GM21447 (cell line): ENCODE data around the gene DARS1.
A peak's percentile ranks its signal among the peaks of the same experiment; 100 is the strongest.
"Not testable (repeated sequence)": the region's sequence is repeated elsewhere in the genome, so short reads cannot be mapped to it uniquely, and the experiment has no call there.

Experiments used
- ATAC-seq: cut with Tn5 transposase; IDR thresholded peaks from one replicate; pipeline ENCODE4 v1.9.1; 2021; ENCODE audit not compliant: unreplicated experiment

Gene DARS1

GRCh38 chr2:135985826-135986393 is 484 bp upstream of the DARS1 start:
- ATAC-seq: peak; percentile 43

GRCh38 chr2:135984199-135985017 is 1.0 kb downstream of the DARS1 start:
- ATAC-seq: peak; percentile 46

DNA sequence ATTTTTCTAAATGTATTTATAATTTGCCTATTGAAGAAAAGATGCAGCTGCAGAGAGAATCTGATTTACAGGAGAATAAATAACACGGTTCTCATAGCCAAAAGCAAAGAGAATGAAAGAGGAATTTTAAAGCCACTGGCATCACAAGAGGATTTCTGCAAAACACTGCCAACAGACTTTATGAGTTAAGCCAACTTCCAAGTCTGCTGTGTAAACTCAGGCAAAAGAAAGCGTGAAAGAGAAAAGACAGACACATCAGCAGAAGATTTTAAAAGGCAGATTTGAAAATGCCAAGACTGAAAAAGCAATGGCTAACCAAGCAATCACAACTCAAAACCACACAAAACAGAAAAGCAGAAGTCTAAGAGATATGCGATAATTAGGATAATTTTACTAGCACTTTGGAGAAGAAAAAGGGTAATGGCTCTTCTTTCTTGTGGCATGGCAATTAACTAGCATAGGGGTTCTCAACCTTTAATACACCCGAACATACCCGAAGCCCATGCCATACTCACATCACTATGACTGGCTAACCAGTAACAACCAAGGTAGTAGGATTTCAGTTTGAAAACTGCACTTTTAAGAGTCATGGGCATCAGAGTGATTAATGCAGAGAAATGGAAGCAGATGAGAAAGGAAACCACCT is 4.9 kb downstream of the DARS1 start:
- ATAC-seq: no peak

- ATAC-seq: no peak
Measured at GRCh38 chr2:135975702-135976101, 9.7 kb downstream of the DARS1 start.

DNA sequence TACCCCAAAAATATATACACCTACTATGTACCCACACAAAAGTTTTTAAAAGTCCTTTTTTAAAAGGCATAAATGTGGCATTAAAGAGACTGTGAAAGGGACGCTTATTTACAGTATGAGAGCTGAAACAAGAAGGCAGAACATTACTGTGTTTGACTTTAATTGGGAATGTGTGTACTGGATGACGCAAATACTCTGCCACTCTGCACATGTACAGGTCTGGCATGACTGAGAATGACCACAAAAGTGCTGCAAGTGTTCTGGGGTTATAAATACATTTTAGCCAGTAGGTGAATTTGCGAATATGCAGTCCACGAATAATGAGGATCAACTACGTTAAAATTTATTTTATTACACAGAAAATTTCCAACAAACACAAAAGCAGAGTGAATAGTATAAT is 11.4 kb downstream of the DARS1 start:
- no peak for ATAC-seq

GRCh38 chr2:135969655-135970387 is 15.6 kb downstream of the DARS1 start:
- ATAC-seq: no peak

GRCh38 chr2:135965756-135966155 is 19.7 kb downstream of the DARS1 start:
- ATAC-seq: no peak

DNA sequence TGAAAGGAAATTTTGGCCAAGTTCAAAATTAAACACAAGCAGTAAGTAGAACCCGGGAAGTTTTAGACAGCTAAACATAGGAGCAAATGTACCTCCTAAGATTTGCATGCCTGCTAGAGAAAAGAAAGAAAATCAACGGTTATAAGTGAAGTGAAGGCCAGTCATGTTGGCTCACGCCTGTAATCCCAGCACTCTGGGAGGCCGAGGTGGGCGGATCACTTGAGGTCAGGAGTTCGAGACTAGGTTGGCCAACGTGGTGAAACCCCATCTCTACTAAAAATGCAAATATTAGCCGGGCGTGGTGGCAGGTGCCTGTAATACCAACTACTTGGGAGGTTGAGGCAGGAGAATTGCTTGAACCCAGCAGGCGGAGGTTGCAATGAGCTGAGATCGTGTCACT is 21.0 kb downstream of the DARS1 start:
- ATAC-seq: not testable (repeated sequence)

DNA sequence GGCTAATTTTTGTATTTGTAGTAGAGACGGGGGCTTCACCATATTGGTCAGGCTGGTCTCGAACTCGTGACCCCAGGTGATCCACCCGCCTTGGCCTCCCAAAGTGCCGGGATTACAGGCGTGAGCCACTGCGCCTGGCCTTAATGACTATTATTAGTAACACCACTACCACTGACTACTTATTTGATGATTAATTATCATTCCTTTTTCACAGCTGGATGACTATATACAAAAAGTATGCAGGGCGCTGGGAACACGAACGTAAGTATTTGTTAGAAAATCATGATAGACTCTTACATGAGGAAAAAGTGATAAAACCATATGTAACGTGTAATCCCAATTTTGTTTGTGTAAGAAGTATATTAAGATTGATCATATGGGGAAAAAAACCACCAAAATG is 21.6 kb downstream of the DARS1 start:
- ATAC-seq: no peak

GRCh38 chr2:135962366-135963123 is 22.9 kb downstream of the DARS1 start:
- peak; percentile 68 for ATAC-seq

- ATAC-seq: no peak
Measured at GRCh38 chr2:135960656-135961551, 24.5 kb downstream of the DARS1 start.

GRCh38 chr2:135960150-135960549 is 25.3 kb downstream of the DARS1 start:
- no peak for ATAC-seq

- ATAC-seq: not testable (repeated sequence)
Measured at GRCh38 chr2:135958927-135959326, 26.5 kb downstream of the DARS1 start.

- no peak for ATAC-seq
Measured at GRCh38 chr2:135954020-135954601, 31.3 kb downstream of the DARS1 start.

DNA sequence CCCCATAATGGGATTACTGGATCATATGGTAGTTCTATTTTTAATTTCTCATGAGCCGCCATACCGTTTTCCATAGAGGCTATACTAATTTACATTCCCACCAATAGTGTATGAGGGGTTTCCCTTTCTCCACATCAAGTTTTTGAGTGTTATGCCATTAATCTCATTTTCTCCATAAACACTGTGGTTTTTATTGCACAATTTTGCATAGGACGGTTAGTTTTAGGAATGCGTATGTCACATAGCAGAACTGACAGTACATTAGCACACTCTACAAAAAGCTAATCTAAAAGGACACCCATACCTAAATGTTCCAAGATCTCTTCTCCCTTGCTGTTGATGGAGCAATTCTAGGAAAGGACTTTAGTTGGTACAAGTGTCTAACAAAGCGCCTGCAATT is 32.5 kb downstream of the DARS1 start:
- no peak for ATAC-seq

- ATAC-seq: no peak
Measured at GRCh38 chr2:135951041-135951583, 34.3 kb downstream of the DARS1 start.

GRCh38 chr2:135949451-135950234 is 35.8 kb downstream of the DARS1 start:
- ATAC-seq: no peak

GRCh38 chr2:135948642-135949355 is 36.6 kb downstream of the DARS1 start:
- ATAC-seq: peak; percentile 66
